OCI-LY1 (cell line): ENCODE data around the gene CBLC.

Experiments
- H2AFZ ChIP-seq: fragments of 200-600 bp; sonication (generic), shearing (Covaris generic); 2 replicates; pipeline ENCODE4 v1.6.0; 2014; ENCODE audit warnings: antibody characterized with exemption, mild to moderate bottlenecking, low read length
- H3F3A ChIP-seq: fragments of 200-600 bp; sonication (generic), shearing (Covaris generic); 2 replicates; pipeline ENCODE4 v1.6.0; 2014; ENCODE audit warnings: mild to moderate bottlenecking, antibody characterized with exemption, low read length, moderate library complexity; ENCODE audit not compliant: insufficient read depth
- H3K27ac ChIP-seq: fragments of 200-600 bp; sonication (generic); 2 replicates; pipeline ENCODE4 v1.5.1; 2014; ENCODE audit warnings: low read length, mixed run types, mild to moderate bottlenecking, low read depth; ENCODE audit not compliant: poor library complexity, severe bottlenecking
- H3K27me3 ChIP-seq: fragments of 200-600 bp; sonication (generic); 2 replicates; pipeline ENCODE4 v1.6.0; 2014; ENCODE audit warnings: antibody characterized with exemption, mild to moderate bottlenecking, low read length, moderate library complexity; ENCODE audit not compliant: insufficient read depth
- H3K36me3 ChIP-seq: fragments of 200-600 bp; sonication (generic); 2 replicates; pipeline ENCODE4 v1.6.1; 2014; ENCODE audit warnings: mild to moderate bottlenecking, antibody characterized with exemption, low read length, moderate library complexity, mixed read lengths; ENCODE audit not compliant: insufficient read depth
- H3K4me1 ChIP-seq: fragments of 200-600 bp; sonication (generic); 2 replicates; pipeline ENCODE4 v1.5.1; 2014; ENCODE audit warnings: mild to moderate bottlenecking, low read length, moderate library complexity; ENCODE audit not compliant: insufficient read depth, severe bottlenecking
- H3K4me2 ChIP-seq: fragments of 200-600 bp; sonication (generic), shearing (Covaris generic); 2 replicates; pipeline ENCODE4 v1.6.1; 2014; ENCODE audit warnings: low read length
- H3K4me3 ChIP-seq: fragments of 200-600 bp; sonication (generic); 2 replicates; pipeline ENCODE4 v1.5.1; 2014; ENCODE audit warnings: low read length, low read depth, mild to moderate bottlenecking, mixed read lengths; ENCODE audit not compliant: poor library complexity, severe bottlenecking
- H3K79me2 ChIP-seq: fragments of 200-600 bp; shearing (Covaris generic); 2 replicates; pipeline ENCODE4 v1.6.1; 2016; ENCODE audit warnings: mixed run types, low read length, mixed read lengths; ENCODE audit not compliant: insufficient read depth
- H3K9ac ChIP-seq: fragments of 200-600 bp; sonication (generic), shearing (Covaris generic); 2 replicates; pipeline ENCODE4 v1.6.1; 2014; ENCODE audit warnings: mild to moderate bottlenecking, low read length, mixed read lengths
- H3K9me2 ChIP-seq: fragments of 200-600 bp; sonication (generic), shearing (Covaris generic); 2 replicates; pipeline ENCODE4 v1.6.1; 2014; ENCODE audit warnings: low read depth, mild to moderate bottlenecking, low read length, mixed read lengths
- H3K9me3 ChIP-seq: fragments of 200-600 bp; shearing (Covaris generic); 2 replicates; pipeline ENCODE4 v1.6.1; 2014; ENCODE audit warnings: low read length, mixed read lengths
- H4K20me1 ChIP-seq: fragments of 200-600 bp; sonication (generic), shearing (Covaris generic); 2 replicates; pipeline ENCODE4 v1.6.0; 2016; ENCODE audit warnings: mild to moderate bottlenecking, low read length; ENCODE audit not compliant: insufficient read depth
- EZH2 ChIP-seq: fragments of 200-600 bp; sonication (generic), shearing (Covaris generic); IDR thresholded peaks from 2 replicates; pipeline ENCODE4 v1.8.0; 2017; ENCODE audit warnings: borderline replicate concordance, mixed run types, mild to moderate bottlenecking, antibody characterized with exemption, low read length, moderate library complexity, mixed read lengths
- TF ChIP-seq, protein P1 (sequence below): fragments of 200-600 bp; sonication (generic), shearing (Covaris generic); IDR thresholded peaks from 2 replicates; pipeline ENCODE4 v1.5.1; 2017; ENCODE audit warnings: mild to moderate bottlenecking, antibody characterized with exemption, low read length, moderate library complexity, mixed read lengths

CBLC gene

DNA sequence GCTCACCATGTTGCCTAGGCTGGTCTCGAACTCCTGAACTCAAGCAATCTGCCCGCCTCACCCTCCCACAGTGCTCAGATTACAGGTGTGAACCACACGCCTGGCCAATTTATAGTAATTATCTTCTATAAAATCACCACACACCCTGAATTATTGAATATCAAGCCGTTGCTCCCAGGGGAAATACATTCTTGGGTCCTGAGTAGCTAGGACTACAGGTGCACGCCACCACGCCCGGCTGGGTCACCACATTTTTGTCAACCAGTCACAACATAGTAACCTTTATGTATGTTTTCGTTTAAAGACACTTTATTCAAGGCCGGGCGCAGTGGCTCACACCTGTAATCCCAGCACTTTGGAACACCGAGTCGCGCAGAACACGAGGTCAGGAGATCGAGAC, 8.3 kb downstream of the CBLC start:
- H3K9me2 ChIP-seq, result no peaks in the 10 kb centered on the region
- H3K9ac ChIP-seq, result no peak overlapping the region
- no peaks in the 10 kb centered on the region for H3K9me3 ChIP-seq
- no peaks in the 10 kb centered on the region for H3K36me3 ChIP-seq
- no peak overlapping the region for H3K4me2 ChIP-seq
- H2AFZ ChIP-seq, result no peak overlapping the region
- no peaks in the 10 kb centered on the region for H3K27me3 ChIP-seq
- H3K79me2 ChIP-seq, result no peaks in the 10 kb centered on the region
- TF ChIP-seq EZH2, result no peak
- TF ChIP-seq, protein P1, sequence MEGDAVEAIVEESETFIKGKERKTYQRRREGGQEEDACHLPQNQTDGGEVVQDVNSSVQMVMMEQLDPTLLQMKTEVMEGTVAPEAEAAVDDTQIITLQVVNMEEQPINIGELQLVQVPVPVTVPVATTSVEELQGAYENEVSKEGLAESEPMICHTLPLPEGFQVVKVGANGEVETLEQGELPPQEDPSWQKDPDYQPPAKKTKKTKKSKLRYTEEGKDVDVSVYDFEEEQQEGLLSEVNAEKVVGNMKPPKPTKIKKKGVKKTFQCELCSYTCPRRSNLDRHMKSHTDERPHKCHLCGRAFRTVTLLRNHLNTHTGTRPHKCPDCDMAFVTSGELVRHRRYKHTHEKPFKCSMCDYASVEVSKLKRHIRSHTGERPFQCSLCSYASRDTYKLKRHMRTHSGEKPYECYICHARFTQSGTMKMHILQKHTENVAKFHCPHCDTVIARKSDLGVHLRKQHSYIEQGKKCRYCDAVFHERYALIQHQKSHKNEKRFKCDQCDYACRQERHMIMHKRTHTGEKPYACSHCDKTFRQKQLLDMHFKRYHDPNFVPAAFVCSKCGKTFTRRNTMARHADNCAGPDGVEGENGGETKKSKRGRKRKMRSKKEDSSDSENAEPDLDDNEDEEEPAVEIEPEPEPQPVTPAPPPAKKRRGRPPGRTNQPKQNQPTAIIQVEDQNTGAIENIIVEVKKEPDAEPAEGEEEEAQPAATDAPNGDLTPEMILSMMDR, result no peak
- H4K20me1 ChIP-seq, result no peaks in the 10 kb centered on the region
- H3K4me1 ChIP-seq, result no peaks in the 10 kb centered on the region
- no peaks in the 10 kb centered on the region for H3F3A ChIP-seq
- H3K4me3 ChIP-seq, result no peak overlapping the region
- no peak overlapping the region for H3K27ac ChIP-seq

DNA sequence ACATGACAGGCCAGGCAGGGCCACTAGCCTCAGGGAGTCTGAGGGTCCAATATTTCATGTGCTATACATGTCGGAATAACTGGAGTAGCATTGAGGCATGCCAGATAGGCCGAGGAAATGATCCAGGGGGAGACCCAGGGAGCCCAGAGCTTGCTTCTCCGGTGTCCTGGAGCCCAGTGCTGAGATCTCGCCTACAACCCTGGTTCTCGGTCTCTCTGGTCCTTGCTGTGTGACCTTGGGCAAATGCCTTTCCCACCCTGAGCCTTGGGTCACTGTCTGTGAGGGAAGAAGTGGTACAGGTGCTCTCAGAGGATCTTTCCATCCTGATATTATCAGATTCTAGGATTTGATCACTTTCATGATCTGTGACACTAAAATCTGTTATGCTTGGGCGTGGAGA, 11.3 kb downstream of the CBLC start:
- no peaks in the 10 kb centered on the region for H3K79me2 ChIP-seq
- no peak overlapping the region for H3K27ac ChIP-seq
- H3K4me3 ChIP-seq, result no peak overlapping the region
- H3K9me3 ChIP-seq, result no peaks in the 10 kb centered on the region
- TF ChIP-seq, protein P1, result no peak
- no peak for TF ChIP-seq EZH2
- H3K9ac ChIP-seq, result no peak overlapping the region
- no peaks in the 10 kb centered on the region for H3K9me2 ChIP-seq
- no peaks in the 10 kb centered on the region for H3K36me3 ChIP-seq
- H3F3A ChIP-seq, result no peaks in the 10 kb centered on the region
- H3K27me3 ChIP-seq, result no peaks in the 10 kb centered on the region
- no peaks in the 10 kb centered on the region for H4K20me1 ChIP-seq
- H3K4me2 ChIP-seq, result no peak overlapping the region
- H3K4me1 ChIP-seq, result no peaks in the 10 kb centered on the region
- H2AFZ ChIP-seq, result no peak overlapping the region

DNA sequence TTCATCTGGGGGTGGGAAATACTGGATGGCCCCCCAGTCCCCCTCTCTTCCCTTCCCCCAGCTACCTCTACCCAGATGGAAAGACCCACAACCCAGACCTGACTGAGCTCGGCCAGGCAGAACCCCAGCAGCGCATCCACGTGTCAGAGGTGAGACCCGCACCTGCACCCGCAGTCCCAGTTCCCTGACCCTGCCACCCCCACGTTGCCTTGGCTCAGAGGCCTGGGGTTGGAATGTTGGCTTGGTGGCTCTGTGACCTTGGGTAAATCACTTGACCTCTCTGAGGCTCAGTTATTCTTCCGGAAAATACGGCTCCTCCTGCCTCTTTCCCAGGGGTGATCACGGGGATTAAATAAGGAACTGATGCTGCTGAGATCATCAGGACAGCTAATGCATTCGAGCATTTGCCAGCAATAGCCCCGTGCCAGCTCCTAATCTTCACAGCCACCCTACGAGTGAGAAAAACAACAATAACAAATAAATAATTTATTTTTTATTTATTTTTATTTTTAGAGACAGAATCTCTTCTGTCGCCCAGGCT, 12.3 kb downstream of the CBLC start:
- H4K20me1 ChIP-seq, result no peaks in the 10 kb centered on the region
- no peaks in the 10 kb centered on the region for H3K79me2 ChIP-seq
- H3K4me1 ChIP-seq, result no peaks in the 10 kb centered on the region
- no peak overlapping the region for H2AFZ ChIP-seq
- H3K9me3 ChIP-seq, result no peaks in the 10 kb centered on the region
- no peak overlapping the region for H3K4me2 ChIP-seq
- no peaks in the 10 kb centered on the region for H3K36me3 ChIP-seq
- no peak overlapping the region for H3K9ac ChIP-seq
- H3K9me2 ChIP-seq, result no peaks in the 10 kb centered on the region
- no peak overlapping the region for H3K27ac ChIP-seq
- TF ChIP-seq EZH2, result no peak
- TF ChIP-seq, protein P1, result no peak
- no peak overlapping the region for H3K4me3 ChIP-seq
- H3K27me3 ChIP-seq, result no peaks in the 10 kb centered on the region
- H3F3A ChIP-seq, result no peaks in the 10 kb centered on the region
